Glomerular visceral epithelial cell (primary cell): ENCODE measurements around the gene NRCAM.

Source experiments
- DNase-seq: peaks from one replicate; pipeline ENCODE4 v3.0.0-alpha.2; 2016; ENCODE audit errors: extremely low spot score

The NRCAM gene

GRCh38 chr7:108204281-108204796 is 251.9 kb downstream of the NRCAM start:
- no peak for DNase-seq

DNA sequence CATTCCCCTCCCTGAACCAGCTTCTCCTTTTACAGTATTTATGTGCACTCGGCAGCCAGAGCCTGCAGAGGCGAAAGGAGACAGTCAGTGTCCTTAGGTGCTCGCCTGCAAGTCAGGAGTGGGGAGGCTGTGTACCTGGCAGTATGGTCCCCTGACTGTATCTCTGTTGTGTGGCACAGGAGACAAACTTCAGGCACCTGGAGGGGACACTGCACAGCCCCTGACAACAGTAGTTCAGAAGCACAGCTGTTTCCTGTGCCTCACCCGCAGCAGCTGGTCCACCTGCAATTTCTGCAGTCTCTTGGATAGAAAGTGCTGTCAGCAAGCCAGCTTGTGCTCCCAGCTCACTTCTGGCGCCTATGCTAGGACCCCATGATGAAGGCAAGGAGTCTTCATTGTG is 252.7 kb downstream of the NRCAM start:
- DNase-seq, result no peak

DNA sequence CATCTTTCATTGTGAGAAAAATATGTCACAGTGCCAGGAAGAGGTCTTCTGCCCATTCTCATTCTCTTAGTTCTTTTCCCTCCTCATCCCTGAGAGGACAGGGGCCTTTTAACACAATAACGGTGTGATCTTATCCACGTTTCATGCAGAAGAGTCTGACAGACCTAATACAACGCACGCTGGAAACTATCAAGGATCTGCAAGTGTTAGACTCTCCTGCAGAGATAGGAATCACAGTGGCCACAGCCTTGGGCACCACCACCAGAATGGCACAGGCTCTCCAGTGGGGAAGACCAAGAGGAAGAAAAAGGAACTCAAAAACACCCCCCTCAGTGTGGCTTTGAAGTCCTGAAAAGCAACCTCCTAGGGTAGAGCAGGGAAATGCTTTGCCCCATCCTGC is 253.5 kb downstream of the NRCAM start:
- DNase-seq, result no peak

- no peak for DNase-seq
Observed at GRCh38 chr7:108201766-108202165, 254.5 kb downstream of the NRCAM start.

DNA sequence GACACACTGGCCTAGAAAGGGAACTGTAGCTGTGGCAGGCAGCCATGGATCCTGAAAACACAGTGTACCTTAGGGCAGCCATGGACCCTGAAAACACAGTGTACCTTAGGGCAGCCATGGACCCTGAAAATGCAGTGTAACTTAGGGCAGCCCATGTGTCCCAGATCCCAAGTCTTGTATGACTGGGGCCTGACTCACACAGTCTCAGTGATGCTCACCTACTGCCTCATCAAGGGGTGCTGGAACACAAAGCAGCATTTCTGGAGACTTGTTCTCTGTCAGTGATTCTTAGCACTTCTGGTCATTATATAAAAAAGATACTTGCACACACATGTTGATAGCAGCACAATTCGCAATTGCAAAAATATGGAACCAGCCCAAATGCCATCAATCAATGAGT is 255.9 kb downstream of the NRCAM start:
- DNase-seq, result no peak

DNA sequence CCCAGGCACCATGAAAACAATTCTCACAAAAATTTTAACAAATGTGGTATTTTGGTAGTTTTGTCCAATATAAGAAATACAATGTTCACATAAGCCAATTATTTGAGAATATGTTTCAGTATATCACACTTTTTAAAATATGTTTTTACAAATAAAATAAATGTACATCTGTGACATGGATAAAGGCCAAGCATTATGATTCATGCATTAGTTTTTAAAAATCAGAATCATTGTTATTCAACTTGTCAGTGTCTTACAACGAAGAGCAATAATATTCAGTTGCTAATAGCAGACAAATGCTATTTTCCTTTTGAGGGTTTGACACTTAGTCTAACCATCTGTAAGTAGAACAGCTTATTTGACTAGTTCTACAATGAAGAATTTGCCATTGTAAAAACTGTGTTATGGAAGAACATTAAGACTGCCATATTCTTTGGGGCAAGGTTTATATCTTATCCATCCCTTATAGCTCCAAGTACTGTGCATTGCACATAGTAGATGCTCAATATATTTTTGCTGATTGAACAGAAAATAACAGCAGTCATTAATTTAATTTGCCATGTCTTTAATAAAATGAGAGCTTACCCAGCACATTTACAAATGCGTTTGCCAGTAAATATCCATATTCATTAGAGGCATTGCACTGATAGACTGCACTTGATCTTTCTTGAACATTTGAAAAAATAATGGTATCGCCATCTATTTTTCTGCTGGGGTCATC is 258.7 kb downstream of the NRCAM start:
- DNase-seq, result no peak

GRCh38 chr7:108196004-108196403 is 260.2 kb downstream of the NRCAM start:
- no peak for DNase-seq

GRCh38 chr7:108193594-108194498 is 262.4 kb downstream of the NRCAM start:
- no peak for DNase-seq

DNA sequence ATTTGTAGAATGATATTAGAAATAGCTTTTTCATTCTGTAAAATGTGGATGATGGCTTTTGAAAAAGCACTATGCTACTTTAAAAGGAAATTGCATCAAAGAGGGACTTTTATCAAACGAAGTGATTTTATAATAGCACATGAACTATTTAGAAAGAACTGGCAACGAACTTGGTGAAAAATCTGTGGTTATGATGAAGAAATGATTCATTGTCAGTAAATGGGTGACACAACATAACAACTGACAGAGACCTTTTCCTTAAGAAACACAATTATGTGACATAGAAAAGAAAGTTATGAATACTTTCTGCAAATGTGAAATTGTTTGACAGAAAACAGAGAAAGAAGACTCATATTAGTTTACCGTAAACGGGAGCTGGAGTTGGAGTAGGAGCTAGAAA is 265.3 kb downstream of the NRCAM start:
- DNase-seq, result no peak

DNA sequence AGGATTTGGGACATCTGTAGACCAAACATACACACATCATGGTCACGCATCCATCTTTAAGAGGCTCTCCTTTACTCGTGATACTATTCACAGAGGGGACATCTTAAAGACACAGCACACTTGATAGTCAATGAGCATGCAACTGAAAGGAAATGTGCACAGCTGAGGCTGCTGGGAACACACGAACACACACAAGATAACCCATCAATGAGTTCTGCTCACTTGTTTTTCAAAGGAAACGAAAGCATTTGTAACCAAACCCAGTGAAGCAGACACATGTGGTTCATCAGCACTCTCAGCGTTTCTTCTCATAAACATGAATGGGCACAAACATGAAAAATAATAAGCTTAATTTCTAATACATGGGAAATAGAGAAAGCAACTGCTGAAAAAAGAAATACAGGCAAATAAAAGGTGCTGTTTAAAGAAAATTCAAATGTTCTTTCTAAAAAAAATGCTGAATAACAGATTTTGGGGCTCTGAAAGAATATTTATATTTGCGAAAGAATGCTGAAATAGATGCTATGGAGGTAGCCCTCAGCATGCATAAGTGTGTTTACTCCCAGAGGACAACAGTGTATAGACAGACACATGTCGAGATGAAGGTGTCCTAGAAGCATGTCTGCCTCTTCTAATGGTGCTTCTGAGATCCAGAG is 266.4 kb downstream of the NRCAM start:
- DNase-seq, result no peak

GRCh38 chr7:108188724-108189123 is 267.5 kb downstream of the NRCAM start:
- no peak for DNase-seq

DNA sequence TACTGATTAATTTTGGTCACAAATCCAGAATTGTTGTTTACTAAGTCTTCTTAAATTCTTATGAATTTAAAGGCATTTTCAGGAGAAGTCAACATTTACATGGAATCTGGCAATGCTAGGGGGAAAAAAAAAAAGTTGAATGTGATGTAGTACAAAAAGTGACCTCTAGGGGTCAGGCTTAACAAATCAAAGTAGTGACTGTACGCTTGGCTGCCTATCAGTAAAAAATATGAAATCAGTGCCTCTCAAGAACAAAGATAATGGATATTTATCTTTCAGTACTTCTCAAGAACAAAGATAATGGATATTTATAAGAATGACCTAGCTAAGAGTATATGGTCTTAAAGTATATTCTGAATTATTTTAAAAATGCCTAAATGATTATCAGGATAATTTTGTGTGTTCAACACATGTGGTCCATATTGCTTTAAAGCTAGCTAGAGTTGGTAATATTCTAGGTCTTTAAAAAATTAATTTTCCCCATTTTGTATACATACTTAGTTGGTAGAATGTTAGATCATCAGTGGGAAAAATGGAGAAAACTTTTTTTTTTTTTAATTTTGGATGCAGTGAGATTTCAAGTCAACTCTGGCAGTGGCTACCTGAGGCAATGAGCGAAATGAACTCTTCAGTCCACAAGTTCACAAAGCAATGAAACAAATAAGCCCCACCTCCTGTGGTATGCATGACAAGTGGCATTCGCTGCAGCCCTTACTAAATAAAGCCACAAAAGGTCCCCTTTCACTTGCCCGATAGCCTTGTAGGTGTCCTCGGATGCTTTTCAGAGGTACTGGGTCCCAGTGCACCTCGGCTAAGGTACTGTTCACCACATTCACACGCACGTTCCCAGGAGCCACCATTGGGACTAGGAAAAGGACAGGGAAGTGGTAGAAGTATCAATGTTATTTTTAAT is 274.9 kb downstream of the NRCAM start:
- DNase-seq, result peak; percentile 55

DNA sequence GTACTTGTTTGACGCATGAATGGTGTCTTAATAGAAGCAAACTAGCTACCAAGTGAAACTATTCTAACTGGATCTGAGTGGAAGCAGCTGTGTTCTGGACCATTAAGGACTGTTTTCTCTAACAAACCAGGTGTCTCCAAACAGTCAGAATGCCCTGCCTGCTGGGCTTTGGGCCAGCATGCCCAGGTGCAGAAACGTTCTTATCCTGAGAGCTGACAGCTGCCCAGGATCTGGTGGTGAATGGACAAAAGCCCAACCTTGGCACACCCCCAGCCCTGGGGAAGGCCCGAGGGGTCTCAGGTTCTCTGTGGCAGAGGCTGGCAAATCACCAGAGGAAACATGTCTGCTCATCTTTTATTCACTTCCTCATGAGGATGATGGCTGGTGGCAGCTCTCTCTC is 277.8 kb downstream of the NRCAM start:
- DNase-seq, result no peak

- no peak for DNase-seq
Observed at GRCh38 chr7:108171164-108171563, 285.1 kb downstream of the NRCAM start.

- no peak for DNase-seq
Observed at GRCh38 chr7:108170251-108170650, 286.0 kb downstream of the NRCAM start.

DNA sequence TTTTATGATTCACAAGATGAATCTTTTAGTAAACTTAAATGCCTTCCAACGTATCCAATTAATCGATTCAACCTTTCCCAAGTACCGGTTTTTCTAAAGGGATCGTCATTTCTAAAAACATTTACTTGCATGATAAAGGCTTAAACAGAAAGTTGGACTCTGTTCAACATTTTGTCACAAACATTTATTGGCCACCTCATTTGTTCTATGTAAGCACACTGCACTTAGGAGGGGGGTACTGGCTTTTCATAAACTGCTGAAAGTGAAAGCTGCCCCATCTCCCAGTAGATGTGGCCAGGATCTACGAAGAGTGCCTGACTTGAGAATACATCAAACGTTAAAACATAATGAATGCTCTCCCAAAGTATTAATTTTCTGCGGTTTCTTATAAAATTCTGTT is 288.8 kb downstream of the NRCAM start:
- DNase-seq, result no peak

DNA sequence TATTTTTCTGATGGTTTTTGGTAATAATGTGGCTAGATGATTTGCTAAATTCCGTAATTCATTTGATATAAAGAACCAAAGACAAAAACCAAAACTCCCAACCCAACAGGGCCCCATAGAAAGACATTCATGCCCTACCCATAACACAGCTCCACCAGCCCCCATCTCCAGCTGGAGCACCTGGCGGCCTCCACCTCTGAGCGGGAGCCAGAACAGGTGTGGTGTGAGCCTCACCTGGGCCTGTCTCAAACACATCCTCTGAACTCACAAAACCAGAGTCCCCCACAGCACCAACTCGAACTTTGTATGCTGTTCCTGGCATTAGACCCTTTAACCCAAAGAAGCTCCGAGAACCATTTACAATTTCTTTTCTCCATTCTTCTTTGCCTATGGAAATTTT is 289.5 kb downstream of the NRCAM start:
- DNase-seq, result no peak

- DNase-seq, result no peak
Observed at GRCh38 chr7:108165723-108166122, 290.5 kb downstream of the NRCAM start.

DNA sequence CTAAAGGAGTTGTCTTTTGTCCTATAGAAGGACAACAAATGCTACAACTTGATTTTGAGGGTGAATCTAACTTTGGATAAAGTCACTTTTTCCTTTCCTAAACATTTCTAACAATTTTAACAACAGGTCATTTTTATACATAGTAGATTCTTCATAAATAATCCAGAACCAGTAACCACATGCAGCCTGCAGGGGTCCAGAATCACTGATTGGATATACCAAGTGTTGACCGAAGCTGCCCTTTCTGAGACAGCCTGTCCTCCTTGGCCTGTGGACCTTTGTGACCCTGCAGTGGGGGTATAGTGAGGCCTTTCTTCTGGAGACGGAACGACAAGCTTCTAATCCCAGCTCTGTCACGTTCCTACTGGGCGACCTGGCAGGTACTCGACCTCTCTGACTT is 291.3 kb downstream of the NRCAM start:
- no peak for DNase-seq

DNA sequence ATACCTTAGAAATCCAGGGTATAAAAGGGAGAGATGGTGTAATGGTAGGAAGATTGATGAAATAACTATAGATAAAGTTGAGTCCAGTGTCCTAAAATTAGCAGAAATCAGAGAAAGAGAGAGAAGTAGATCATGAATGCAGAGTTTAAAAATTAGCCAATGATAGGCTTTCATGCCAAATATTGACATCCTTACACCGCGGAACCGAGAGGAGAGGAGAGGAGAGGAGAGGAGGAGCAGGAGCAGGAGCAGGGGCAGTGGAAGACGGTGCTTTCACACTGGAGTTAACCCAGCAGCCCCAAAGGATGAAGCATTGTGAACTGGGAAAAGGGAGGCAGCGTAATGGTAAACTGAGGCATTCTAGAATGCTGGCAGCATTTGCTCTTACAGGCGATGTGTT is 291.9 kb downstream of the NRCAM start:
- DNase-seq, result no peak

DNA sequence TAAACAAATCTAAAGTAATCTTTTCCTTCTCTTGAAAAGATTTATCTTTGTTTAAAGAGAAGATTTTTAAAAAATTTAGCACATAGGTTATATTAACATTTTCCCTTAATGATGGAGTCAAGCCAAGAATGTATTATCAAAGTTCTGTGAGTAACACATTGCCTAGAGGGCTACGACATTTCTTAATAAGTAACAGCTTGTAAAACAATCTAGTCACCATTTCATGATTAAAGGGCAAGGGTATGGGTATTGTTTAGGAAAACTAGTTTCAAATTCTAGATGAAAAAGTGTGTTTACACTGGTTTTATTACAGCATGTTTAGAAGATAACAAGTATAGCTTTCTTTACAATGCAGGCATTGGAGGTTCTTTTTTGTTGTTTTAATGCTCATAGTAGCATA is 297.5 kb downstream of the NRCAM start:
- DNase-seq, result no peak
